HepG2 (cell line): ENCODE measurements around the gene NSMCE4A. TPM values are rescaled to one million over a fixed set of nuclear protein-coding genes. Genes with fewer than 3 reads are reported as not detected.
"Not testable (repeated sequence)": the region's sequence is repeated elsewhere in the genome, so short reads cannot be mapped to it uniquely, and the experiment has no call there.

Experiments used
- ATAC-seq: fragments of 200-7000 bp; cut with Tn5 transposase; 3 replicates; pipeline ENCODE4 v1.9.1; 2020; ENCODE audit warnings: mild to moderate bottlenecking, moderate library complexity
- BruUV-seq: library from RNA; stranded (reverse); fragments of 400-500 nt; replicated peaks from 2 replicates; lab custom pipeline; 2021; lab: Mats Ljungman, UMichigan
- CTCF ChIA-PET: fragments of 300-600 bp; formaldehyde crosslinking; extraction: SDS; loops from one replicate; lab custom pipeline; 2021; ENCODE audit warnings: low total read pairs, inconsistent platforms, low intra/inter-chr PET ratio; lab: Yijun Ruan, JAX
- POLR2A ChIA-PET: fragments of 350-600 bp; sonication (Branson Sonifier 250); formaldehyde crosslinking; loops from one replicate; lab custom pipeline; 2020; ENCODE audit warnings: antibody characterized with exemption, inconsistent platforms; lab: Yijun Ruan, JAX
- DNase-seq: peaks from one replicate; pipeline ENCODE4 v3.0.0-alpha.2; 2015; ENCODE audit warnings: low spot score
- FAIRE-seq: peaks from 3 replicates; lab custom pipeline; 2011; peaks lifted over from hg19 to GRCh38; lab: Jason Lieb, UNC
- H2AFZ ChIP-seq: one replicate; pipeline ENCODE4 v1.6.1; 2011; ENCODE audit warnings: low read length, inconsistent platforms
- H3K27ac ChIP-seq: fragments of 300-600 bp; 3 replicates; pipeline ENCODE4 v1.8.0; 2011; ENCODE audit warnings: mixed run types, mild to moderate bottlenecking, mixed read lengths, low read length, inconsistent platforms; ENCODE audit not compliant: insufficient read depth; ENCODE audit errors: extremely low read length
- H3K27me3 ChIP-seq, 2 experiments: fragments of 200-600 bp in 1 of 2; 2 replicates in 1 of 2; 3 replicates in 1 of 2; pipeline versions ENCODE4 v1.6.0 to v1.8.0; 2011; ENCODE audit warnings: low read length in 2 of 2, mild to moderate bottlenecking in 2 of 2, moderate library complexity in 2 of 2, inconsistent platforms in 1 of 2; ENCODE audit not compliant: insufficient read depth in 2 of 2, control insufficient read depth in 1 of 2
- H3K36me3 ChIP-seq, 2 experiments: fragments of 200-600 bp in 1 of 2; replicated peaks in 1 of 2; 2 replicates in 1 of 2; 3 replicates in 1 of 2; pipeline versions ENCODE4 v1.5.1 to v1.8.0; 2011; ENCODE audit warnings: low read length in 2 of 2, inconsistent platforms in 1 of 2; ENCODE audit not compliant: insufficient read depth in 2 of 2, control insufficient read depth in 1 of 2
- H3K4me1 ChIP-seq: 2 replicates; pipeline ENCODE4 v1.5.1; 2012; ENCODE audit warnings: low read length, inconsistent platforms; ENCODE audit not compliant: insufficient read depth
- H3K4me2 ChIP-seq: 2 replicates; pipeline ENCODE4 v1.6.0; 2011; ENCODE audit warnings: low read depth, low read length, inconsistent platforms
- H3K4me3 ChIP-seq, 3 experiments: fragments of 200-600 bp in 1 of 3; sonication (generic), shearing (Covaris generic) in 1 of 3; replicated peaks in 1 of 3; 2 replicates each; pipeline ENCODE4 v1.5.1; 2011 to 2016; ENCODE audit warnings: low read length in 3 of 3, inconsistent platforms in 2 of 3, low read depth in 2 of 3, mild to moderate bottlenecking in 2 of 3, control low read depth in 1 of 3, mixed read lengths in 1 of 3; ENCODE audit not compliant: insufficient read depth in 1 of 3
- H3K79me2 ChIP-seq: one replicate; pipeline ENCODE4 v1.6.1; 2011; ENCODE audit warnings: low read length, inconsistent platforms; ENCODE audit not compliant: insufficient read depth
- H3K9ac ChIP-seq: 2 replicates; pipeline ENCODE4 v1.6.0; 2011; ENCODE audit warnings: mild to moderate bottlenecking, low read depth, low read length, inconsistent platforms; ENCODE audit not compliant: insufficient read depth
- H3K9me3 ChIP-seq: 2 replicates; pipeline ENCODE4 v1.5.1; 2012; ENCODE audit warnings: mild to moderate bottlenecking, low read length
- H4K20me1 ChIP-seq: 2 replicates; pipeline ENCODE4 v1.6.0; 2011; ENCODE audit warnings: inconsistent platforms, mild to moderate bottlenecking, low read length, moderate library complexity; ENCODE audit not compliant: insufficient read depth
- CEBPG ChIP-seq: IDR thresholded peaks from 2 replicates; pipeline ENCODE4 v1.6.1; 2016
- FOXJ3 ChIP-seq: sonication (generic); formaldehyde crosslinking; IDR thresholded peaks from 2 replicates; pipeline ENCODE4 v1.4.0; 2020; ENCODE audit warnings: missing genetic modification reagents, mild to moderate bottlenecking, borderline replicate concordance
- HNF4A ChIP-seq: sonication (generic); formaldehyde crosslinking; IDR thresholded peaks from 2 replicates; pipeline ENCODE4 v1.4.0; 2020; ENCODE audit warnings: missing genetic modification reagents
- MXD4 ChIP-seq: IDR thresholded peaks from 2 replicates; pipeline ENCODE4 v1.6.1; 2016; ENCODE audit warnings: mild to moderate bottlenecking, missing biosample characterization, missing genetic modification reagents
- NCOA5 ChIP-seq: sonication (generic); formaldehyde crosslinking; IDR thresholded peaks from 2 replicates; pipeline ENCODE4 v1.4.0; 2020; ENCODE audit warnings: missing genetic modification reagents
- SOX6 ChIP-seq, 2 experiments: fragments of 450-650 bp in 1 of 2; sonication (generic) in 1 of 2; formaldehyde crosslinking in 1 of 2; IDR thresholded peaks; 2 replicates each; pipeline versions ENCODE4 v1.4.0 to v1.6.1; 2017 to 2020; ENCODE audit warnings: antibody characterized with exemption in 1 of 2, mild to moderate bottlenecking in 1 of 2, missing genetic modification reagents in 1 of 2
- WGBS: methylation state at CpG from one replicate; pipeline ENCODE4 v1.1.6; 2017; ENCODE audit warnings: low lambda C conversion rate; 5-methylcytosine and 5-hydroxymethylcytosine counted together
- in situ Hi-C: cut with HindIII; loops from 2 replicates; pipeline ENCODE4 v1.10.0; 2017; ENCODE audit warnings: low pct_unique_long_range_greater_than_20kb; ENCODE audit not compliant: extremely low pct_ligation_motif_present
- intact Hi-C: fragments of 100-400 bp; cut with micrococcal nuclease; formaldehyde crosslinking; loops from one replicate; pipeline ENCODE4 v1.10.0; 2022; ENCODE audit not compliant: unreplicated experiment
- polyA plus RNA-seq, 8 experiments: library from polyadenylated mRNA; depleted of rRNA in 3 of 8; stranded (reverse) in 7 of 8; unstranded in 1 of 8; fragments of >200 nt; fragmentation: Illumina TruSeq in 4 of 8; extraction: Trizol in 4 of 8; gene quantifications; 2 replicates each; pipeline versions ENCODE4 v1.2.1 to v1.2.3, GENCODE V29; 2011 to 2016; ENCODE audit warnings: low read depth in 4 of 8, missing spikeins in 1 of 8, mixed read lengths in 1 of 8; ENCODE audit not compliant: insufficient read depth in 1 of 8
- total RNA-seq, 5 experiments: library from RNA; depleted of rRNA; stranded (reverse); fragments of >200 nt; fragmentation: Illumina TruSeq; extraction: Trizol; gene quantifications; 2 replicates each; pipeline ENCODE4 v1.2.3, GENCODE V29; 2016; ENCODE audit warnings: low read depth in 1 of 5
- TF ChIP-seq, protein P1 (sequence below): sonication (generic); formaldehyde crosslinking; IDR thresholded peaks from 2 replicates; pipeline ENCODE4 v1.4.0; 2020; ENCODE audit warnings: missing genetic modification reagents

NSMCE4A gene
- total and polyA plus RNA-seq, 2 of the 13 experiments (the other 11 are each of a cell fraction or from before 2014, with no cell fraction given), result 61.1 to 91.6 TPM

DNA sequence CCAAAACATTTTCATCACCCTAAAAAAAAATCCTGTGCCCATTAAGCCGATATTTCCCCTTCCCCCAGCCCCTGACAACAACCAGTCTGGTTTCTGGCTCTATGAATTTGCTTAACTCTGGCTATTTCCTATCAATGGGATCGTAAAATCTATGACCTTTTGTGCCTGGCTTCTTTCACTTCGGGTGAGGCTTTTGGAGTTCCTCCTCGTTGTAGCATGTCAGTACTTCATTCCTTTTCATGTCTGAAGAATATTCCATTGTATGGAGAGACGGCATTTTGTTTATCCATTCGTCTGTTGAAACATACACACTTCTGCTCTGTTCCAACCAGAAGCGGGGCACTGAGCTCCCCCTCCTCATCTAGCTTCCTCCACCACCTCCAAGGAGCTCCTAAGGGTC lies 43.5 kb upstream of the NSMCE4A start (continued):
- TF ChIP-seq, protein P1, sequence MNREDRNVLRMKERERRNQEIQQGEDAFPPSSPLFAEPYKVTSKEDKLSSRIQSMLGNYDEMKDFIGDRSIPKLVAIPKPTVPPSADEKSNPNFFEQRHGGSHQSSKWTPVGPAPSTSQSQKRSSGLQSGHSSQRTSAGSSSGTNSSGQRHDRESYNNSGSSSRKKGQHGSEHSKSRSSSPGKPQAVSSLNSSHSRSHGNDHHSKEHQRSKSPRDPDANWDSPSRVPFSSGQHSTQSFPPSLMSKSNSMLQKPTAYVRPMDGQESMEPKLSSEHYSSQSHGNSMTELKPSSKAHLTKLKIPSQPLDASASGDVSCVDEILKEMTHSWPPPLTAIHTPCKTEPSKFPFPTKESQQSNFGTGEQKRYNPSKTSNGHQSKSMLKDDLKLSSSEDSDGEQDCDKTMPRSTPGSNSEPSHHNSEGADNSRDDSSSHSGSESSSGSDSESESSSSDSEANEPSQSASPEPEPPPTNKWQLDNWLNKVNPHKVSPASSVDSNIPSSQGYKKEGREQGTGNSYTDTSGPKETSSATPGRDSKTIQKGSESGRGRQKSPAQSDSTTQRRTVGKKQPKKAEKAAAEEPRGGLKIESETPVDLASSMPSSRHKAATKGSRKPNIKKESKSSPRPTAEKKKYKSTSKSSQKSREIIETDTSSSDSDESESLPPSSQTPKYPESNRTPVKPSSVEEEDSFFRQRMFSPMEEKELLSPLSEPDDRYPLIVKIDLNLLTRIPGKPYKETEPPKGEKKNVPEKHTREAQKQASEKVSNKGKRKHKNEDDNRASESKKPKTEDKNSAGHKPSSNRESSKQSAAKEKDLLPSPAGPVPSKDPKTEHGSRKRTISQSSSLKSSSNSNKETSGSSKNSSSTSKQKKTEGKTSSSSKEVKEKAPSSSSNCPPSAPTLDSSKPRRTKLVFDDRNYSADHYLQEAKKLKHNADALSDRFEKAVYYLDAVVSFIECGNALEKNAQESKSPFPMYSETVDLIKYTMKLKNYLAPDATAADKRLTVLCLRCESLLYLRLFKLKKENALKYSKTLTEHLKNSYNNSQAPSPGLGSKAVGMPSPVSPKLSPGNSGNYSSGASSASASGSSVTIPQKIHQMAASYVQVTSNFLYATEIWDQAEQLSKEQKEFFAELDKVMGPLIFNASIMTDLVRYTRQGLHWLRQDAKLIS, result no peak
- TF ChIP-seq NCOA5 (CRISPR knock-in tag) (no peak), FOXJ3 (no peak), HNF4A (no peak), CEBPG (CRISPR knock-in tag) (no peak), MXD4 (CRISPR knock-in tag) (no peak), SOX6 (IDR thresholded peaks at IDR 0.05) (no peak), SOX6 (CRISPR knock-in tag; IDR thresholded peaks at IDR 0.05) (no peak)

DNA sequence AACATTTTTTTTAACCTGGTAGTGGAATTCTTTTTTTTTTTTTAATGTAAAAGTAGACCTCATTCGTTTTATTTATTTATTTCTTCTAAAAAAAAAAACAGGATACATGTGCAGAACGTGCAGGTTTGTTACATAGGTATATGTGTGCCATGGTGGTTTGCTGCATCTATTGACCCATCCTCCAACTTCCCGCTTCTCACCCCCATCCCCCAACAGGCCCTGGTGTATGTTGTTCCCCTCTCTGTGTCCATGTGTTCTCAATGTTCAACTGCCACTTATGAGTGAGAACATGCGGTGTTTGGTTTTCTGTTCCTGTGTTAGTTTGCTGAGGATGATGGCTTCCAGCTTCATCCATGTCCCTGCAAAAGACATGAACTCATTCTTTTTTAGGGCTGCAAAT lies 42.9 kb upstream of the NSMCE4A start:
- ATAC-seq, H2AFZ ChIP-seq, H3K79me2 ChIP-seq, POLR2A ChIA-PET, H3K9ac ChIP-seq, CTCF ChIA-PET, H3K9me3 ChIP-seq, BruUV-seq, H3K4me2 ChIP-seq, intact Hi-C loops, DNase-seq, FAIRE-seq, H3K27ac ChIP-seq, H3K4me3 ChIP-seq, in situ Hi-C loops, H3K36me3 ChIP-seq, H4K20me1 ChIP-seq: not testable (repeated sequence)
- Histone ChIP-seq H3K4me1 (peaks cover 66% of the 10 kb centered on the region), H3K27me3 (peaks cover 0 to 15% of the 10 kb centered on the region in 2 experiments; a peak in 1 of 5 replicates)
- 48% methylated on average over 4 of the region's 4 CpGs for WGBS
